Measurements from ENCODE around the gene CRABP1.

The CRABP1 gene

GRCh38 chr15:78340231-78341056 lies at the start of gene CRABP1:
Gene CRABP1 (plus strand): TSS chr15:78340353. CDS start chr15:78340429, 76 bp downstream.
- DNase-seq, result no peak

GRCh38 chr15:78291052-78291451 lies 49.1 kb upstream of the CRABP1 start:
- DNase-seq, result no peak

DNA sequence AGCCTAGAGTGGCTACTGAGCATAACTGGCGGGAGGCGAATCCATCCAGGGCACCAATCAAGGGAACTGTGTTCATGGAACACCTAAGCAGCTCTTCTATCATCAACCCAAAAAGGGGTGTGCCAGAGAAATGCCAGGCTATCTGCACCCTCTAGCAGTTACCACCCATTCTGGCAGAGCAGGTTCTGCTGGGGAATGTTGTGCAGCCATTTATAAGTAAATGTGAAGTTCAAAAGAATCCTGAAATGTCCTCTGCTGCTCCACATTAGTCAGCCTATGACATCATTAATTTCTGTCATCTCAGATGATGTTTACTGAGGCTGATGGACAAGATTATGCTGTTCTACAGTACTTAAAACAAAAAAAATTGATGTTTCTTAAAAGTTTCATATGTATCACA lies 48.5 kb upstream of the CRABP1 start:
- DNase-seq, result no peak

DNA sequence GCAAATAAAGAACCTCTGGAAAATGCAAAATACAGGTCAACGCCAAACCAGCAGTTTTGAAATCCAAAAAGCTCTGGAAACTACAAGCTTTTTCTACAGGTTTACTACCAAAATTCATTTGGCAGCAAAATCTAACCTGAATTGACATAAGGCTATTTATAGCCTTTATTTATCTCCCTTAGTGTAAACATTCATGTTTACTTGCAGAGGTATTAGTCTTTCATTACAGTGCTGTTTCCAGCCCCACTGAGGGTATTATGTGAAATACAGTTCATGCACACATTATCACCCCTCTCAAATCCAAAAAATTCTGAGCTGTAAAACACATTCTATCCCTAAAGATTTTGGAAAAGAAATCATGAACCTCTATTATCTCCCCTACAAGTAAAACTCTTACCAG lies 47.9 kb upstream of the CRABP1 start:
- DNase-seq, result no peak

DNA sequence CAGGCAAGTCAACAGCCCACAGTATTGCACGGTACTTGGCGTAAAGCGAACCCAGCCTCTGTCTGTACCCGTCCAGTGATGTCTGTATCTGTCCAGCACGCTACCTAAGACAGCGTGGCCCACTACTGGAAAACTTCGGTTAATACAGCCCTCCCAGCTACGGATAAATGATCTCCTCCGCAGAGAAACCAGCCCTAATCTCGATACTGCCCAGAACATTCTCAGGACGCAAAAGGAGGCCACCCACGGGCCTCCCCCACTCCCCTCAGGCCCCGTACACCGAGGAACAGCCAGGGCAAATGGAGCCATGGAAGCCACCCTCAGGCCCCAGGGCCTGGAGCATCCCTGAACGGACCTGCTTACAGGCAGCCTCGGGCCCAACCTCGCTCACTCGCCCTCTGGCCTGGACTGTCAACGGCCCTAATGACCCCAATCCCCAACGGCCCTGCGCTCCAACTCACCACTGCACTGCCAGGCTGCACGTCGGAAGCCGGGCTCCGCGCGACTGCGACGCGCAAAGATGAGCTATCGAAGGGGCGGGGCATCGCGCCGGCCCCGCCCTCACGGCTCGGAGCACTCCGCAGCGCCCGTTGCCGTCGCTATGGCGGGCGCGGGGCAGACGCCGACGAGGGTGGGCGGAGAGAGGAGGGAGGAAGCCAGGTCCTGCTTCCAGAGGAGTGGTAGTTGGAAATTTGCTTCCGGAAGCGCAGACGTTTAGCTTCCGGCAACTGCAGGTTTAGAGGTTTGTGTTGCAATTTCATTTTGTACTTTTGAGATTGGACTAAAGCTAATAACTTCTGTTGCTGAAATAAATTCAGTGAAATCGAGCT lies 40.8 kb upstream of the CRABP1 start, which contains the start of gene SKIC8:
Gene SKIC8, minus strand, starts transcription at position 509 of the 830 bp plus-strand sequence. CDS start 3,923 bp downstream, outside the sequence.
- peak; percentile 90 for DNase-seq

DNA sequence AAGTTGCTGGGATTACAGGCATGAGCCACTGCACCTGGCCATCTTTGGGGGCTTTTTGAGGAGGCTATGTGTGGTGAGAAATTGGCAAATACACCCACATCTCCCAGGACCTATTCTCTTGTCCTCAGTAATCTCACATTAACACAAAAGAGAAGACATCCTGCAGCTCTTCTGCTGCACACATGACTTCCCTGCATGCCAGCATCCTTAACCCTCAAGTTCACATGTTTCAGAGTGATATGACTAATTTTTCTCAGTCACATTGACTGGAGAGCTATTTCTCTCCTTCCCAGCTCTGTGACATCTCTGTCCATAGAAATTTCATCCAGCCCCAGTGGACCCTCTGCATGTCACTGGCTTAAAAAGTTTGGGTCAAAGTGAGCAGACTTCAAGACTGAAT lies 38.8 kb upstream of the CRABP1 start:
- no peak for DNase-seq

GRCh38 chr15:78301828-78302227 lies 38.3 kb upstream of the CRABP1 start:
- no peak for DNase-seq

GRCh38 chr15:78302579-78303312 lies 37.4 kb upstream of the CRABP1 start:
- DNase-seq, result no peak

- DNase-seq, result no peak
These were observed 35.7 kb upstream of the CRABP1 start for GRCh38 chr15:78304216-78305066.

DNA sequence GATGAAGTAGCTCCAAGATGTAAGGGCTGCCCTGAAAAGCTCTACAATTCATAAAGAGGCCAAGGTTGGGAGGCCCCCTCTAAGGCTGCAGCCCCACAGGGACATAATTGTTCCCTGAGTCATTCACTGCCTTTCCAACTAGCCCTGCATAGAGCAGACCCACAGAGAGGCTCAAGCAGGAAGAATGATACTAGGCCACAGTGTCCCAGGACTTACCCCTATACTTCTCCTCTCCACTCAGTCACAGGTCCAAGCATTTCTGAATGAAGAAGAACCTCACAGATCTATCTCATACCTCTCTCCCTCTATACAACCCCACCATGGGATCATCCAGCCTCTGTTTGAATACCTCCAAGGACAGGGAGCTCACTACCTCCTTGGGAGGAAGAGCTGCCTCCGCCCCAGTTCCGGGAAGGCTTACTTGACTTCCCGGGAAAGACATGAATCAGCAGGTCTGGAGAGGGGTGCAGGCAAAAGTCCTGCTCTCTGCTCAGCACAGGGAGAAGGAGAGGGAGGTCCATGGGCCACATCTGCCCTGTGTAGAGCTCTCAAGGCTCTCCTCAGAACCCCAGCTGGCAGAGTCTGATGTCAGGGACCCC lies 33.9 kb upstream of the CRABP1 start:
- no peak for DNase-seq

- peak; percentile 31 for DNase-seq
These were observed 32.2 kb upstream of the CRABP1 start for GRCh38 chr15:78307976-78308375.

- peak; percentile 43 for DNase-seq
These were observed 31.6 kb upstream of the CRABP1 start for GRCh38 chr15:78308422-78309032.

DNA sequence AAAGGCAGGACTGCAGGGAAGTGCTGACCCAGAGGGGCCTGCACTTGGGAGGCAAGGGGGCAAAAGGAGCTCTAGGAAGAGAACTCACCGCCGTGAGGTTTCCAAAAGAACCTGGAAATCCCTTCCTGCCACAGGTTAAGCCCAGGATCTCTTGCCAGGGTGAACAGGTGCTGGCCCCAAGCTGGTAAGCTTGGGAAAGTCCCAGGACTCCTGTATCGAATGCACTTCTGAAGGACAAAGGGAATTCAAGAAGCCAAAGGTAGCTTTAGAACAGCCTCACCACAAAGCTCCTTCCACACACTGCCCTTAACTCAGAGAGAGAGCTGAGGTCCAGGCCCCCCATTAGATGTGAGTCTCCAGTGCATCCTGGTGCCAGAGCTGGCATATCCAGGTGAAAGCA lies 28.9 kb upstream of the CRABP1 start:
- DNase-seq, result no peak

GRCh38 chr15:78312536-78312935 lies 27.6 kb upstream of the CRABP1 start:
- no peak for DNase-seq

DNA sequence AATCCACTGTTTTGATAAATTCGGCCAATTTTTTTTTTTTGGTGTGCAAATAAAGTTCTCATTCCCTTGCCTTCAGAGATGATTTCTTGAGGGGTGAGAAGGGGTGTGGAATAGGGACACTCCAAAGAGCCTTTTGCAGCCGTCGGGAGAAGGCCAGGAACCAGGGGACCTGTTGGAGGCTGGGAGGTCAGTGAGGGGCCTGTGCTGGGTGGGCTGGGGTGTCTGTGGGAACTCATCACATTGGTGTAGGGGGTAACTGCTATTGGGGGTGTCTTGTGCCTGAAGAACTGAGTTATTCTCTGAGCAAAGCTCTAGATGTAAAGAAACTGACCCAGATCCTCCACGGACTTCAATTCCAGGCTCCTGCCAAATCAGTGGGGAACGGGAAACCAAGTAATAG lies 27.2 kb upstream of the CRABP1 start:
- DNase-seq, result no peak

DNA sequence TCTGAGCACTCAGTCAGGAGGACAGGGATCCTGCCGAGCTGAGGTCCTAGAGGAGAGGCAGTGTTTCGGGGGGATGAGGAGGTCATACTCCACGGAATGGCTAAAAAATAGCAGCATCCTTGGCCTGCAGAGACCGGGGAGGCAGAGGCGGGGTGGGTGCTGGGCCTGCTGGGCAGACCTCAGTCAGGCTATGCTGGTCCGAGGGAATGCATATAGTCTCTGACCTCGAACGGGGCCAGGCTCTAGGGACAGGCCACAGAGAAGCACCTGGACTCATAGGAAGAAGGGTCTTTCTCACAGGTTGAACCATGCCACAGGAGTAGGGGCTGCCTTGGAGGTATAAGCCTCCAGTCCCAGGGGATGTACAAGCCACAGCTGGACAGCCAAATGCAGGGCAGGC lies 26.8 kb upstream of the CRABP1 start:
- no peak for DNase-seq

- DNase-seq, result no peak
These were observed 26.0 kb upstream of the CRABP1 start for GRCh38 chr15:78314181-78314581.

DNA sequence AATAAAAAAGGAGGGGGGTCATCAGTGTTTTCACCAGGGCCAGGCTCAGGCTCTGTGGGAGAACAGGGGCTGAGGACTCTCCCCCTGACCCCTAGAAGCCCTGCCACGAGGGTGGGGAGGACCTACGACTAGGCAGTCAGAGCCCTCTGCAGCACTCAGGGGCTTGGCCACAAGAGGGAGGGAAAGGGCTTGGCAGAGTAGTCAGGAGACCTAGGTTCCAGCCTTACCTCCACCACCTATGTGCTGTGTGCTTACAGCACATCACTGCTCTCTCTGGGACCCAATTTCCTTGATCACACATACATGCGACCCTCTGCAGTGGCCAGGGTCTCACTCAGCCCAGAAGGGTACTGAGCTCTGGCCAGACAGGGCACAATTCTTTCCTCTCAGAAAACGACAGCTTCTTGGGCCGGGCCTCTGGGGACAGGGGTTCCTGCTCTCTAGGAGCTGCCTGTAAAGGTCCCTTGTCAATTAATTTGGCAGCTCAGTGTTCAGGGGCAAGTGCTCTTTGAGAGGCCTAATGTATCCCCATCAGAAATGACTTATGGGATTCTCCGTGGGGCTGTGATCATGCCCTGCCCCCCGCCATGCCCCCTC lies 24.4 kb upstream of the CRABP1 start:
- DNase-seq, result no peak

- no peak for DNase-seq
These were observed 23.7 kb upstream of the CRABP1 start for GRCh38 chr15:78316283-78317083.
